Retina (tissue), 1 donor: Measurements from ENCODE around the gene CLDN4.
A peak's percentile ranks its signal among the peaks of the same experiment; 100 is the strongest.
"Not testable (repeated sequence)": the region's sequence is repeated elsewhere in the genome, so short reads cannot be mapped to it uniquely, and the experiment has no call there.

ENCODE experiments used
- DNase-seq: peaks from one replicate; pipeline ENCODE4 v3.0.0-alpha.2; 2016

Gene CLDN4

DNA sequence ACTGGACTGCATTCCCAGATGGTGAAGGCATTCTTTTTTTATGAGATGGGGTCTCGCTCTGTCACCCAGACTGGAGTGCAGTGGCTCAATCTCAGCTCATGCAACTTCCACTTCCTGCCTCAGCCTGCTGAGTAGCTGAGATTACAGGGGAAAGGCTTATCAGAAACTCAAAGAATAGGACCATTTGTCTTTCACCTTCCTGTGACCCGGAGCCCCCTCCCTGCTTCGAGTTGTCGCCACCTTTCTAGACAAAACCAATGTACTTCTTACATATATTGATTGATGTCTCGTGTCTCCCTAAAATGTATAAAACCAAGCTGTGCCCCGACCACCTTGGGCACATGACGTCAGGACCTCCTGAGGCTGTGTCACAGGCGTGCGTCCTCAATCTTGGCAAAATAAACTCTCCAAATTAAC is 13.3 kb downstream of the CLDN4 start:
- no peak for DNase-seq

DNA sequence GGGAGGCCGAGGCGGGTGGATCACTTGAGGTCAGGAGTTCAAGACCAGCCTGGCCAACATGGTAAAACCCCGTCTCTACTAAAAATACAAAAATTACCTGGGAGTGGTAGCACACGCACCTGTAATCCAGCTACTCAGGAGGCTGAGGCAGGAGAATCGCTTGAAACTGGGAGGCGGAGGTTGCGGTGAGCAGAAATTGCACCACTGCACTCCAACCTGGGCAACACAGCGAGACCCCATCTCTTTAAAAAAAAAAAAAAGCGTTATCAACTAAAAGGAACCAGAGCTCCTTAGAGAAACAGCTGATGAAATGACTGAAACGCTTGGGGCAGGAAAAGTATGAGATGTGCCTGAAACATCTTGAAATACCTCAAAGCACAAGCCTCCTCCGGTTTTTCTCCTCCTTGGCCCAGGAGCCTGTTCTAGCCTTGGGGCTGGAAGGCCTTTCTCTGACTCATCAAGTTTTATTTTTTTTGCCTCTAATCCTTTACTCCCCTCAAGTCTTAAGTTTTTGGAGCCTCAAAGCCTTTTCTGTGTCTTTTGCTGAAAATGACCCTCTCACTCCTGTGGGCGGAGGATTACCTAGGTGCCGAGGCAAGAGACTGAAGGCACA is 14.2 kb downstream of the CLDN4 start:
- DNase-seq, result no peak

DNA sequence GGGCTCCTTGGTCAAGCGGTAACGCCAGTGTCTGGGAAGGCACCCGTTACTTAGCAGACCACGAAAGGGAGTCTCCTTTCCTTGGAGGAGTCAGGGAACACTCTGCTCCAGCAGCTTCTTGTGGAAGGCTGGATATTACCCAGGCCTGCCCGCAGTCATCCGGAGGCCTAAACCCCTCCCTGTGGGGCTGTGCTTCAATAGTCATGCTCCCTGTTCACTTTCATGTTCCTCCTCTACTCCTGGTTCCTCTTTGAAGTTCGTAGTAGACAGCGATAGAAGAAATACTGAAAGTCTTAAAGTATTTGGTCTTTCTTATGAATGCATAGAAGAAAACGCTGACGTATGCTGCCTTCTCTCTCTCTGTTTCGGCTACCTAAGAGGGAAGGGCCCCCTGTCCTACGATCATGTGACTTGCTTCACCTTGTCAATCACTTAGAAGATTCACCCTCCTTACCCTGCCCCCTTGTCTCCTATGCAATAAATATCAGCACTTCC is 15.0 kb downstream of the CLDN4 start:
- not testable (repeated sequence) for DNase-seq

DNA sequence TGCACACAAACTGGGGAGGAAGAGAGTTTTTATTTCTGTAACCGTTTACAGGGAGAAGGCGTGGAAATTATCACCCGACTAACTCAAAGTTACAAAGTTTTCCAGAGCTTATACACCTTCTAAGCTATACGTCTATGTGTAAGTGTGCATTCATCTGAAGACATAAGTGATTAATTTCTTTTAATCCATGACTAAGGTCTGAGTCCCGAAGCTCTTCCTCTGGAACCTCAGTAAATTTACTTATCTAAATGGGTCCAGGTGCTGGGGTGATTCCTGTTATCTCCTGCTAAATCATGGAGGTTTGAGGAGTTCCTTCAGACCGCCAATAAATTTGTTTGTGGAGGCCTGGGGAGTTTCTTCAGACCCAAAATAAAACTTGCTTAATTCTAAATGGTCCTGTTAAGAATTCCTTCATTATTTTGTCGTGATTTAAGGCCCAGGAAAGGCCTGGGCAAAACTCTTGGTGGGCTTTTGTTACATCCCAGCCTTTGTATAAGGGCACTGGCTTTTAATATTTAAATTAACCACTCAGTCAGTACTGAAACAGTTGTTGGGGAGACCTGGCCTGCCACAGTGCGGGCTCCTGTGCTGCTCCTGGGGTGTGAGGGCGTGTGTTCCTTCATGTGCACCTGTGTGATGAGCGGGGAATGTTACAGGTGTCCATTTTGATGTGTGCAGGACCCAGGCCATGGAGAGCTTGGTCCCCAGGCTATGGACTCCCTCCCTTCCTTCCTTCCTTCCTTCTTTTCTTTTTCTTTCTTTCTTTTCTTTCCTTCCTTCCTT is 17.3 kb downstream of the CLDN4 start:
- DNase-seq, result no peak

DNA sequence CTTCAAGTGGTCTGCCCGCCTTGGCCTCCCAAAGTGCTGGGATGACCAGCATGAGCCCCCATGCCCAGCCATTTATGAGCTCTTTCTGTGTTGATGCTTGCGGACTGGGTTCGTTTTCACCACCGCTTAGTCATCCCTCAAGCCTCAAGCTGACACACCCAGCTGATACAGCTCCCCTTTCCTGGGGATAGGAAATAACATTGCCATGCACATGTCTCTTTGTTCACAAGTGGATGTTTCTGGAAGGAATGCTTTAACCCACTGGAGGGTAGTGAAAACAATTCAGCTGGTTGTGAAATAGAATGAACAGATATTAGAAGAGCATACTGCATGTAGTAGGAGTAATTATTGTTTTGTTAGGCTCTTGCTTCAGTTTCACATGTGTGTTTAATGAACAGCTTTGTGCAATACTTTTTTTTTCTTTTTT is 20.0 kb downstream of the CLDN4 start:
- DNase-seq, result no peak

DNA sequence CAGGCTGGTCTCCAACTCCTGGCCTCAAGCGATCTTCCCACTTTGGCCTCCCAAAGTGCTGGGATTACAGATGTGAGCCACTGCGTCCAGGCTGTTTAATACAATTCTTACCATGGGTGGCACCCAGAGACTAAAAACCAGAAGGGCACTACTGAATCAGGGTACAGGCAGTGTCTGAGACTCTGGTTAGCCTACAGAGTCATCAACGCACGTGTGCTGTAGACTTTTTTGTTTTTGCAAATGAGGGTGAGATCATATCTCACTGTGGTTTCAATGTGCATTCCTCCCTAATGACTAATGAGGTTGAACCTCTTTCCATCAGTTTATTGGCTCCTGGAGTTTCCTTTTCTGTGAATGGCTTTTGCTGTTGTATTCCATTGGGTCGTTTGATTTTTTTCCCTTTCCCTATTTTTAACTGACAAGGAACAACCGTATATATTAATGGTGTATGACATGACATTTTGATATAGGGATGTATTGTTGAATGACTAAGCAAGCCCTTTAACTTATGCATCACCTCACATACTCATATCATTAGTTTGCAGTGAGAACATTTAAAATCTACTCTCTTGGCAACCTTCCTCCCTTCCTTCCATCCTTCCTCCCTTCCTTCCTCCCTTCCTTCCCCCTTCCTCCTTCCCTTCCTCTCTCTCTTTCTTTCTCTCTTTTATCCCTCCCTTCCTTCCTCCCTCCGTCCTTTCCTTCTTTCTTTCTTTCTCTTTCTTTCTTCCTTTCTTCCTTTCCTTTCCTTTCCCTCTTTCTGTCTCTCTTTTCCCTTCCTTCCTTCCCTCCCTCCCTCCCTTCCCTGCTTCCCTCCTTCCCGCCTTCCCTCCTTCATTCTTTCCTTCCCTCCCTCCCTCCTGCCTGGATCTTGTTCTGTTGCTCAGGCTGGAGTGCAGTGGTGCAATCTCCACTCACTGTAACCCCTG is 20.9 kb downstream of the CLDN4 start:
- no peak for DNase-seq

DNA sequence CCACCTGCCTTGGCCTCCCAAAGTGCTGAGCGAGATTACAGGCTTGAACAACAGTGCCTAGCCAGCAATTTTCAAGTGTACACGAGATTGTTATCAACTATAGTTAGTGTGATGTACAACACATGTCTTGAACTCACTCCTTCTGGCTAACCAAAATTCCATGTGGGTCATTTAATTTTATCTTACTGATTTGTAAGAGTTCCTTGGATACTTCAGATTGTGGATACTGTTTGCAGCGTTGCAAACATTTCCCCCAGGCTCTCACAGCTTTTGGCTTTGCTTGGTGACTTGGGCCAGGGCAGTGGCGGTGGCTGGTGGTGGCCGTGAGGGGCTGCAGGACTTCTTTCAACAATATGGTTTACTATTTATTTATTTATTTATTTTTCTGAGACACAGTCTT is 21.7 kb downstream of the CLDN4 start:
- DNase-seq, result no peak

DNA sequence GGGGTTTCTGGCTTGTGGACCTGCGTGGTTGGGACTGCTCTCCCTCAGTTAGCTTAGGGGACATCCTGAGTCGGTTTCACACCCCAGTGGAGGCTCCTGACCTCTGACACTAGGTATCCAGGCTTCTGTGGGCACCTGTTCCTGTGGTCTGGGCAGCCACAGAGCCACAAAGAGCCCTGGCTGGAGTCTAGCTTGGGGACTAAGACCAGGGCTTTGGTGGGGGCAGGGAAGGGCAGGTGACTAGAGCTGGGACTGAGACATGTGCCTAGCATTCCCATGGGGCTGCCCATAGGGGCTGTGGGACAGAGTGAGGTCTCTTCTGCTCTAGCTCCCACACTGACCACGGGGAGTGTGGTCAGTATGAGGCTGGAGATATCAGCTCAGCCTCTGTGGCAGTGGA is 26.1 kb downstream of the CLDN4 start:
- no peak for DNase-seq

DNA sequence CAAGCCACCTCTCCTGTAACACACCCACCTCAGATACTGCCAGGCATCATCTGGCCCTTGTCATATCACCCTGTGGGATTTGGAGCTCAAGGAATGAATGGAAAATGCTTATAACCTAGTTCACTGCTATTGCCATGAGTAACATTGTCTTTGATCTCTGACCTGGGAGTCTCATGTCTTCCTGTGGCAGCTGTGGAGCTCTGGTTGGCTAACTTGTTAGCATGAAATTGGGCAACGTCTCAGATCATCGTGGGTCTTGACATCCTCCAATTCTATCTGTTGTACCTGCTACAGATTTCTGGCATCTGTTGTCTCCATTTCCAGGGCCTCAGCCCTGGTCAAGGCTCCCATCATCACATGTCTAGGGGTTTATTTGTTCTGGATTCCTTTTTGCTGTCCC is 28.0 kb downstream of the CLDN4 start:
- DNase-seq, result no peak

DNA sequence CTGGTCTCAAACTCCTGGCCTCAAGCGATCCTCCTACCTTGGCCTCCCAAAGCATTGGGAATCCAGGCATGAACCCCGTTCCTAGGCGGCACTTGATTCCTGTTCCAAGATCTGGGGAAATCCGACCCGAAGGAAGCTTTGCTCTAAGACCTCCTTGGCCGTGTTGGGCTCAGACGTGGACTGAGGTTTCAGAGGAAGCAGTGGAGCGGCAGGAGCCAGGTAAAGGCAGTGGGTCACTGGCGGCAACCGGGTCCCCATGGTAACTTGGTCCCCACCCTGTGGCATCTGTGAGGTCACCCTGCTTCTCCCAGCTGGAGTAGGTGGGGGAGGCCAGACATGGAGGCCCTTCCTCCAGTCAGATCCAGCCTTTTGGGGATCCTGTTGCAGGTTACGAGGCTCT is 30.1 kb downstream of the CLDN4 start, which contains the start of gene TMEM270:
TSS of gene TMEM270 (plus strand) at position 301 of the 400 bp plus-strand sequence. CDS start at position 337, 36 bp downstream.
- no peak for DNase-seq

DNA sequence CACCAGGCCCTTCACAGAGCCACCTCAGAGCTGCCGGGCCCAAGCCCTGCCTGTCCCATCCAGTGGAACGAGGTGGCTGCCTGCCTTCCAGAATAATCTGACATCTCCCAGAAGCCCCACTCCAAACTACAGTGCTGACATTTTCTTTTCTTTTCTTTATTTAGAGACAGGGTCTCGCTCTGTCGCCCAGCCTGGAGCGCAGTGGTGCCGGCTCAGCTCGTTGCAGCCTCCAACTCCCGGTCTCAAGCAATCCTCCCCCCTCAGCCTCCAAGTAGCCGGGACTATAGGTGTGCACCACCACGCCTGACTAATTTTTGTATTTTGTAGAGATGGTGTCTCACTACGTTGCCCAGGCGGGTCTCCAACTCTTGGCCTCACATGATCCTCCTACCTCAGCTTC is 30.5 kb downstream of the CLDN4 start:
- DNase-seq, result no peak

DNA sequence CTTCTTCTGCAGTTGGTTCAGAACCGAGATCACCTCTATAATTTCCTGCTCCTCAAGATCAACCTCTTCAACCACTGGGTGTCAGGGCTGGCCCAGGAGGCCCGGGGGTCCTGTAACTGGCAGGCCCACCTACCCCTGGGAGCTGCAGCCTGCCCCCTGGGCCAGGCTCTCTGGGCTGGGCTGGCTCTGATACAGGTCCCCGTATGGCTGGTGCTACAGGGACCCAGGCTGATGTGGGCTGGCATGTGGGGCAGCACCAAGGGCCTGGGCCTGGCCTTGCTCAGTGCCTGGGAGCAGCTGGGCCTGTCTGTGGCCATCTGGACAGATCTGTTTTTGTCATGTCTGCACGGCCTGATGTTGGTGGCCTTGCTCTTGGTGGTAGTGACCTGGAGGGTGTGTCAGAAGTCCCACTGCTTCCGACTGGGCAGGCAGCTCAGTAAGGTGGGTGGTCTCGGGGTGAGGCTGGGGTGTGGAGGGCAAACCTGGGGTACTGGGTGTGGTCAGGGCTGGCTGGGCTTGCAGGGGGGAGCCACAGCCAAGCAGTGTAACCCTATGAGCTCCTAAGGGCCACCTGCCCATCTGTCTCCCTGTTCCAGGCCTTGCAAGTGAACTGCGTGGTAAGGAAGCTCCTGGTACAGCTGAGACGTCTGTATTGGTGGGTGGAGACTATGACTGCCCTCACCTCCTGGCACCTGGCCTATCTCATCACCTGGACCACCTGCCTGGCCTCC is 34.4 kb downstream of the CLDN4 start:
- DNase-seq, result no peak

DNA sequence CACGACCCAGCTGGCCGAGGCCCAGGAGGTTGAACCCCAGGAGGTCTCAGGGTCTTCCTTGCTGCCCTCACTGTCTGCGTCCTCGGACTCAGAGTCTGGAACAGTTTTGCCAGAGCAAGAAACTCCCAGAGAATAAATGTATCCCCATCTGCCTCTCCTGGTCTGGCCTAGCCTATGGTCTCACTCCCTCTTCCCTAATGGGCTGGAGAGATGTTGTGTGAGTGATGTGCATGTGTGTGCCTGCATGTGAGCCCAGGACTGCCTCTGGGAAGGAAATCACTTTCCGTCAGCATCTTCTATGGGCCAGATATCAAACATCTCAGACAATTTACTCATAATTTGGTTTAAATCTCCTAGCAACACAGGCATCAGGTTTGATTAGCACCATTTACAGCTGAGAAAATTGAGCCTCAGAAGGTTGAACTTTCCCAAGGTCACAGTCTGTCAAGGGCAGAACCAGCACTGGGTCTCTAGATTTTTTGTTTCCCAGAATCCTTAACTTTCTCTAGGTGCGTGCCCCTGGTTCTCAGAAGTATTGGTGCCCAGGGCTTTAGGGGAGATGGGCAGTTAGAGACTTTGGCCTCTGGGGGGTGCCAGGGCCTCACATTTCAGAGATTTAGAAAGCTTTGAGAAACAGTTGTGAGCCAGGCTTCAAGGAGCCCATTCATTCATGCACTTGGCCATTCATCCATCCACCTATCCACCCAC is 35.1 kb downstream of the CLDN4 start:
- DNase-seq, result peak; percentile 44

DNA sequence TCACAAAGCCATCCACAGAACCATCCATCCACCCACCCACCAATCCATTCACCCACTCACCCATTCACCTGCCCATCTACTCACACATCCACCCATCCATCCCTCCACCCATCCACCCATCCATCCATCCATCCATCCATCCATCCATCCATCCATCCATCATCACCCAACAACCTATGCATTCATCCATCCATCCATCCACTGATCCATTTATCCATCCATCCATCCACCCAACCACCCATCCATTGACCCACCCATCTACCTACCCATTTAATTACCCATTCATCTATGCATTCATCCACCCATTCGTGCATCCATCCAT is 35.6 kb downstream of the CLDN4 start:
- no peak for DNase-seq

DNA sequence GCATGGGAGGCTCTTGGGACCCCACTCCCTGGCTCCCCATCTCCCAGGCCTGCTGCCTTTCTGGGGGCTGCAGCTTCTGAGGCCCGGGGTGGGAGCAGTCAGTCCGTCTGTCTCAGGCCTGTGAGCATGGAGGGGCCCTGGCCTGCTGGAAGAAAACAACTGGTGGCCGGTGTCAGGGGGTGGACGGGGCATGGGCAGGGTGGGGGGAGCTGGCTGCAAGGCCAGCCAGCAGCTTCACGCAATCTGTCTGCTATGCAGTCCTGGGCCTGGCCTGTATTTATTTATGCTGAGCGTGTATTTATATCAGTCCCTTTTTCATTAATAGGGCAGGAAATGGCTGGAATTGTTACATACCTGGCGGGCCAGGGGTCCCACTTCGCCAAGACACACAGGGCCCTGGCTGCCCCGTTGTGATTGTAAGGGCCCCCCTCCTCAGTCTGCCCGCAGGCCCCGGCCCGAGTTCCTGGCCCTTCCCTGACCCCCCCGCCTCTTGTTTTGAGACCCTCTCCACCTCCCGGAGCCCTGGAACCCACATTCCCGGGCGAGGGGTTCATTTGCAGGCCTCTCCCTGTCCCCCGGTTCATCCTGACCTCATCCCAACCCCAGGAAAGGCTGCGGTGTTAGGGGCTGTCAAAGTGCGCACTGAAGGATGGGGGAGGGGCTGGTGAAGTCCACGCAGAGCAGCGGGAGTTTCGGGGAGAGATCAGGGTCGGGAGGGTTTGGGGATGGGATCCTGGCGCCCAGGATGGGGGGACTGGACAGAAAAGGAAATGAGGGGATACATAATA is 38.4 kb downstream of the CLDN4 start:
- no peak for DNase-seq

DNA sequence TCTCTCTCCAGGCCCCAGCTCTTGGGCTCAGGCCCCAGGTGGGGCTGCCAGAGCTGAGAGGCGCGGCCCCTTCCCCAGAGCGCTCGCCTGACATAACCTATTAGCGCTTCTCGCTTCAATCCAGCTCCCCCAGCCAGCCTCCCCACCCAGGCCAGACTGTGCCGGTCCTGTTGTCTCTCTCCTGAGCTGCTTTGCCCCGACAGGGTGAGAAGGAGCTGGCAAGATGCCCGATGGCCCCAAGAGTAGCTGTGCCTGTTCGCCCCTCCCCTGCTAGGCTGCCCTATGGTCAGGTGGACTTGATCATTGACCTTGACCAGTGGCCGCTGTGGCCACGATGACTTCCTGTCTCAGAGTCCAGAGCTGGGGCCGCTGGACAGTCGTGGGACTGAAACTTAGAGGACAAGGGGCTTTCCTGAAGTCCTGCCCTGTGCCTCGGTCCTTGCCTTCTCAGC is 39.3 kb downstream of the CLDN4 start:
- DNase-seq, result peak; percentile 91

DNA sequence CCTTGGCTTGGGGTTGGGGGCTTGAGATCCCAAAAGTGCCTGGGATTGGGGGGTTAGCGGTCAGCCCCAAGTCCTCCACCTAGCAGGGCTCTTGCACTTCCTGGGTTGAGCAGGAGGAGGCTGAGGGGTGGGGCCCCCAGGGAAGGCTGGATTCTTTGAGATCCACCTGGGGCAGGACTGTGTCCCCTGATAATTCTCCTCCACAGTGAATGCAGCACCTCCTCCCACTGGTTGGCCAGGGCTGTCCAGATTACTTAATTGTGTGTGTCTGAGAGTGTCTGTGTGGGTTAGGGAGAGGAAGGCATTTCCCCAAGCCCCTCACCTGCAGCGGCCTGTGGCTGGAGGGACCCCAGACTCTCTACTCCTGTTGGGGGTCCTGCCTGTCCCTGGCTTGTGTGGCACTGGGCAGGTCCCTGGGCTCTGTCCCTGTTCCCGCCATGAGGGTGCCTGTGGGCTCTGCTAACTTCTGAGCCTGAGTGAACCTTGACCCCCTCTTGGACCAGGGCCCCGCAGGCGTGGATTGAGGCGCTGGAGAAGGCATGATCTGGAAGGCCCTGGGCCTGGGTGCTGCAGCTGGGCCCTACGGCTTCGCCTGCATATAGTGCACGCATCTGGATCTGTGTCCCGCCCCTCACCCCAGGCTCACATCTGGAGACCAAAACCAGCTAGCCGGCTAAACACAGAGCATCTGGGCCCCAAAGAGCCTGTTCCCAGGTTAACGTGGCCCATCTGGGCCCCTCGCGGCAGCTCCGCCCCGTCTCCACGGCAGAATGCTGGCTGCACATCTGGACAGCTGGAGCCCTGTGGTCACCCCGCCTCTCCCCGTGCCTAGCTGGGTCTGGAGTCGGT is 40.6 kb downstream of the CLDN4 start:
- DNase-seq, result no peak

DNA sequence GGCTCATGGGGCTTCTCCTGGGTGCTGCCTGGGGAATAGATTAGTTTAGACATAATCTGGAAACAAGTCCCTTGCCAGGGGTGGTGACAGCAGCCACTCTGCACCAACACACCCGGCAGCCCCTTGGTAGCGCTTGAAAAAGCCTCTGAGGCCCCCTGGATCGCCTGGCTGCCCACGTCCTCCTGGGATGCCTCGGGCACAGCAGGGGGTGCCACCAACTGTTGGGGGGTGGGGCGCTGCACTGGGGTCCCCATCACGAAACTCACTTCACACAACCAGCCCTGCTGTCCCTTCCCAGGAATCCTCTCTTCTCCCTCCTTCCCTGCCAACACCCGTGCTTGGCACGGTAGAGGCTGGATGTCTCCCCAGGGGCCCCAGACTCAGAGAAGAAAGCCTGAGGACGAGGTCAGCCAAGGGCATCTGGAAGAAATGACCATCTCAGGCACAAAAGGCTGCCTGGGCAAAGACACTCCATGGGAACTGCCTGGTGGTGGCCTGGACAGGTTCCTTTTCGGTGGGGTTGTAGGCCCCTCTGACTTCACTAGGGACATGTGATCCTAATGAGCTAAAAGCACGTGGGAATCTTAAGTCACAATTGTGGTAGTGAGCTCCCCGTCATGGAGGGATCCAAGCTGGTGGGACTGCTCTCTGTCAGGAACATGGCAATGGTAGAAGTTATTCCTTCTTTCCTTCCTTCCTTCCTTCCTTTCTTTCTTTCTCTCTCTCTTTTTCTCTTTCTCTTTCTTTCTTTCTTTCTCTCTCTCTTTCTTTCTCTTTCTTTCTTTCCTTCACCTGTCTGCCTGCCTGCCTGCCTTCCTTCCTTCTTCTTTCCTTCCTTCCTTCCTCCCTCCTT is 41.5 kb downstream of the CLDN4 start:
- no peak for DNase-seq

DNA sequence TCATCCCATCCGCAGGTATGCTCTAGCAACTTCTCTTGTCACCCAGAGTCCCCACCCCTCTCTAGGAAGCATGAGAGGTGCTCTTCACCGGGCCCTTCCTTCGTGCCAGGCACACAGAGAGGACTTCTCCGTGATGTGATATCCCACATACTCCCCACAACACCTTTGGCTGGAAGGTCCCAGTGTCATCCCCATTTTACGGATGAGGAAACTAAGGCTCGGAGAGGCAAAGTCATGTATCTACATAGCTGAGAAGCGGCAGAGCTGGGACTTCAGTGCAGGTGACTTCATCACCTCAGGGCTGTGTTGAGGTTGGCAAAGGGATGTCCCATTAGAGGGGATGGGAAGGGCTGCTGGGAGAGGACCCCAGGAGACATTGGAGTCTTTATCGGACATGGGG is 45.6 kb downstream of the CLDN4 start:
- no peak for DNase-seq
